Neuronal stem cell (in vitro differentiated cells): ENCODE results near the gene RNF32.

Experiments used
- DNase-seq: peaks from one replicate; pipeline ENCODE4 v3.0.0-alpha.2; 2013; ENCODE audit warnings: low spot score
- H2AFZ ChIP-seq: one replicate; pipeline ENCODE4 v1.6.1; 2013; ENCODE audit warnings: mild to moderate bottlenecking, low read length, inconsistent platforms
- H2AK5ac ChIP-seq: 2 replicates; pipeline ENCODE4 v1.6.1; 2013; ENCODE audit warnings: low read depth, mild to moderate bottlenecking, inconsistent platforms, low read length, moderate library complexity, mixed read lengths
- H2BK120ac ChIP-seq: 2 replicates; pipeline ENCODE4 v1.6.1; 2013; ENCODE audit warnings: low read depth, mild to moderate bottlenecking, inconsistent platforms, low read length, moderate library complexity, mixed read lengths
- H2BK12ac ChIP-seq: one replicate; pipeline ENCODE4 v1.6.1; 2013; ENCODE audit warnings: low read length, inconsistent platforms
- H2BK15ac ChIP-seq: 2 replicates; pipeline ENCODE4 v1.6.1; 2013; ENCODE audit warnings: mild to moderate bottlenecking, low read length, inconsistent platforms, mixed read lengths
- H2BK5ac ChIP-seq: one replicate; pipeline ENCODE4 v1.6.1; 2013; ENCODE audit warnings: inconsistent platforms, mild to moderate bottlenecking, low read length, moderate library complexity
- H3K14ac ChIP-seq: one replicate; pipeline ENCODE4 v1.6.1; 2013; ENCODE audit warnings: low read length, inconsistent platforms
- H3K18ac ChIP-seq: 2 replicates; pipeline ENCODE4 v1.6.1; 2013; ENCODE audit warnings: low read length, inconsistent platforms
- H3K23ac ChIP-seq: 2 replicates; pipeline ENCODE4 v1.6.1; 2013; ENCODE audit warnings: low read depth, mild to moderate bottlenecking, mixed read lengths, low read length, inconsistent platforms; ENCODE audit not compliant: poor library complexity
- H3K27ac ChIP-seq: replicated peaks from 3 replicates; pipeline ENCODE4 v1.5.1; 2013; ENCODE audit warnings: low read length, inconsistent platforms
- H3K27me3 ChIP-seq, 3 experiments: 2 replicates each; pipeline ENCODE4 v1.6.1; 2013; ENCODE audit warnings: low read length in 3 of 3, mild to moderate bottlenecking in 2 of 3, inconsistent platforms in 1 of 3, low read depth in 1 of 3, mixed read lengths in 1 of 3, moderate library complexity in 1 of 3; ENCODE audit not compliant: control insufficient read depth in 3 of 3, insufficient read depth in 3 of 3
- H3K36me3 ChIP-seq, 2 donors: replicated peaks in 1 of 2; 2 replicates each; pipeline ENCODE4 v1.6.1; 2013; ENCODE audit warnings: low read length in 2 of 2; ENCODE audit not compliant: control insufficient read depth in 2 of 2, insufficient read depth in 2 of 2
- H3K4ac ChIP-seq: 2 replicates; pipeline ENCODE4 v1.6.1; 2013; ENCODE audit warnings: inconsistent platforms, mild to moderate bottlenecking, low read length, moderate library complexity
- H3K4me1 ChIP-seq, 2 donors: 1 replicate in 1 of 2; 2 replicates in 1 of 2; pipeline ENCODE4 v1.6.1; 2013; ENCODE audit warnings: low read length in 2 of 2, low read depth in 1 of 2; ENCODE audit not compliant: control insufficient read depth in 2 of 2, insufficient read depth in 1 of 2
- H3K4me2 ChIP-seq: one replicate; pipeline ENCODE4 v1.6.1; 2013; ENCODE audit warnings: mild to moderate bottlenecking, low read length, inconsistent platforms; ENCODE audit not compliant: insufficient read depth, poor library complexity, severe bottlenecking
- H3K4me3 ChIP-seq, 2 donors: 2 replicates each; pipeline ENCODE4 v1.5.1; 2013; ENCODE audit warnings: low read length in 2 of 2, mild to moderate bottlenecking in 2 of 2, inconsistent platforms in 1 of 2, moderate library complexity in 1 of 2
- H3K79me1 ChIP-seq: one replicate; pipeline ENCODE4 v1.6.1; 2013; ENCODE audit warnings: low read depth, mild to moderate bottlenecking, inconsistent platforms, low read length, moderate library complexity
- H3K9ac ChIP-seq: one replicate; pipeline ENCODE4 v1.6.1; 2013; ENCODE audit warnings: mild to moderate bottlenecking, low read depth, low read length, inconsistent platforms; ENCODE audit not compliant: poor library complexity
- H3K9me3 ChIP-seq, 2 donors: replicated peaks in 1 of 2; 2 replicates each; pipeline versions ENCODE3 to v1.6.1; 2013; ENCODE audit warnings: low read length in 2 of 2, mild to moderate bottlenecking in 2 of 2, inconsistent platforms in 1 of 2, low read depth in 1 of 2, mixed read lengths in 1 of 2, moderate library complexity in 1 of 2; ENCODE audit not compliant: control insufficient read depth in 2 of 2, insufficient read depth in 1 of 2
- H4K8ac ChIP-seq: one replicate; pipeline ENCODE4 v1.6.1; 2013; ENCODE audit warnings: low read depth, mild to moderate bottlenecking, inconsistent platforms, low read length, moderate library complexity
- H4K91ac ChIP-seq: one replicate; pipeline ENCODE4 v1.6.1; 2013; ENCODE audit warnings: low read length, low read depth, mild to moderate bottlenecking, inconsistent platforms; ENCODE audit not compliant: poor library complexity
- WGBS, 2 donors: extraction: QIAGEN DNeasy Blood & Tissue Kit; methylation state at CpG; one replicate each; pipeline ENCODE4 v1.1.7; 2013; ENCODE audit warnings: missing lambda C conversion rate in 2 of 2, mixed read lengths in 1 of 2; ENCODE audit not compliant: insufficient read length in 2 of 2, insufficient replicate concordance in 1 of 2; ENCODE audit errors: extremely low coverage in 2 of 2; 5-methylcytosine and 5-hydroxymethylcytosine counted together

Gene RNF32

DNA sequence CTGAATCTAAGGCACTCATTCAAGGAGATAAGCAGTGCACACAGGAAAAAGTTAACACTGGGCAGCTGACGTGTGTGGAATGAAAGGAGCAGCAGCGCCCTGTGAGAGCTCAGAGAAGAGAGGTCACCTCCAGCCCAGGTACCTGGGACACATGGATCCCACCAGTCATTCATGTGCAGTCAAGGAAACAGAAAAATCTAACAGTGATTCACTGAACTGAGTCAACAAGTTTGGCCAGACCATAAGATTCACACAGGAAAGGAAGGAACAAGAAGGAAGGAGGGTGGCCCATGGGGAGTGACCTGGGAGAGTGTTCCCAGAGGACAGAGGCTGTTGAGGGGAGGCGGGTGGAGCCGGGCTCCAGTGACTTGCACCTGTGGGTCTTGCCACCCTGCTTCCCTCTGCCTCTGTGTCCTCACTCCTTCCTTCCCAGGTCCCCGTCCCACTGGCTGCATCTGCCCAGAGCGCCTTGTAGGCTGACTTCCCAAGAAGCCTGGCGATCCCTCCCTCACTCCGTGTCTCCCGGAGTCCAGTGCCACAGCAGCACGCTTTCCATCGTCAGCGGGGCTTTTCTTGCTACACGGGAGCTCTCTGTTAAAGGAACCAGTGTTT, 27.7 kb downstream of the RNF32 start:
- Histone ChIP-seq H2BK12ac (peak overlapping the region; percentile 1), H3K27me3 (no peaks in the 10 kb centered on the region), H3K18ac (peak overlapping the region; percentile 86), H2BK120ac (no peak overlapping the region), H3K79me1 (no peaks in the 10 kb centered on the region), H3K23ac (no peak overlapping the region), H3K9ac (no peak overlapping the region), H3K14ac (no peak overlapping the region), H3K27ac (no peak overlapping the region), H2AFZ (no peak overlapping the region), H3K4ac (no peak overlapping the region), H3K4me2 (no peak overlapping the region), H4K8ac (no peak overlapping the region), H2AK5ac (no peak overlapping the region), H3K36me3 (peaks cover 4 to 23% of the 10 kb centered on the region in 2 donors), H3K9me3 (peaks cover 3 to 5% of the 10 kb centered on the region in 2 donors), H2BK15ac (no peak overlapping the region), H3K4me1 (peaks cover 0 to 12% of the 10 kb centered on the region in 2 donors), H4K91ac (no peak overlapping the region), H3K4me3 (no peak overlapping the region), H2BK5ac (no peak overlapping the region)
- DNase-seq: no peak
- WGBS, 2 donors: no CpG with 5 or more reads among the region's 13 CpGs

DNA sequence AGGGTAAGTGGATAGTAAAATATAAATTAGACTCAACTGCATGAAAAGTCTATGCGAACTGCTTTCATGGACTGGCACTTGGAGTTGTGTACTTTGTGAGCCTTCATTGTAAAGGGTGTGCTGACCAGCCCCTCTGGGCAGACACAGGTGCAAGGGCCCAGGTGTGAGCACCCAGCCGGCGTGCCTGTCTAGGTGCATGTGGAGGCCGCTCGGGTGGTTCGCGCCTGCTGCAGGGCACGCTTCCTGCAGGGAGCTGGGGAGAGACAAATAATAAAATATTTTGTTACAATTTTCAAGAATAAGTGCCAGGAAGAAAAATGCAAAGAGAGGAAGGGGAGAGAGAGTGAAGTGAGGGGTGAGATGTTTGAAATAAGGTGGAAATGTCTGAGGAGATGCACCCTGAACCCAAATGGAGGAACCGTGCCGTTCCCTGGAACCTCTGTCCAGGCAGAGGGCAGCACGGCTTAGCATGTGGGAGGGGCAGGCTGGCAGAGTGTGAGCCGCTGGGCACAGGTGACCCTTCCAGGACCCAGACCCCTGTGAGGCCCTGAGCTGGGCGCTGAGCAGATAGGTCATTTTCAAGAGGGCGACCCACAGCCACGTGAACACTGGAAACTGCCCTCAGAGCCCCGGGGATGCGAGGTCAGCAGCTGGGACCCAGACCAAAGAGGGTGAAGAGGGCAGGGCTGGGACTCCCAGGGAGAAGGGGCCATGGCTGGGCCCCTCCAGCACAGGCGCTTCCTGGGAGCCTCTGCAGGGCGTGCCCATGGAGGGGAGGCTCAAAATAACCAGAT, 28.7 kb downstream of the RNF32 start:
- H4K91ac ChIP-seq: no peak overlapping the region
- peak overlapping the region; percentile 48 for H3K23ac ChIP-seq
- peak overlapping the region; percentile 29 for H2AK5ac ChIP-seq
- WGBS, 2 donors: no CpG with 5 or more reads among the region's 19 CpGs
- peak overlapping the region; percentile 23 for H2BK15ac ChIP-seq
- no peak overlapping the region for H3K4ac ChIP-seq
- H3K79me1 ChIP-seq: no peaks in the 10 kb centered on the region
- no peak overlapping the region for H2BK5ac ChIP-seq
- no peaks in the 10 kb centered on the region for H3K27me3 ChIP-seq
- no peak overlapping the region for H2BK12ac ChIP-seq
- no peak overlapping the region for H3K4me3 ChIP-seq
- H4K8ac ChIP-seq: no peak overlapping the region
- H2BK120ac ChIP-seq: peak overlapping the region; percentile 32
- H3K27ac ChIP-seq: no peak overlapping the region
- peaks cover 0 to 17% of the 10 kb centered on the region in 2 donors for H3K4me1 ChIP-seq
- H3K36me3 ChIP-seq: peaks cover 4 to 27% of the 10 kb centered on the region in 2 donors
- peaks cover 3 to 5% of the 10 kb centered on the region in 2 donors for H3K9me3 ChIP-seq
- H2AFZ ChIP-seq: no peak overlapping the region
- DNase-seq: no peak
- no peak overlapping the region for H3K4me2 ChIP-seq
- peak overlapping the region; percentile 86 for H3K18ac ChIP-seq
- H3K9ac ChIP-seq: no peak overlapping the region
- no peak overlapping the region for H3K14ac ChIP-seq

DNA sequence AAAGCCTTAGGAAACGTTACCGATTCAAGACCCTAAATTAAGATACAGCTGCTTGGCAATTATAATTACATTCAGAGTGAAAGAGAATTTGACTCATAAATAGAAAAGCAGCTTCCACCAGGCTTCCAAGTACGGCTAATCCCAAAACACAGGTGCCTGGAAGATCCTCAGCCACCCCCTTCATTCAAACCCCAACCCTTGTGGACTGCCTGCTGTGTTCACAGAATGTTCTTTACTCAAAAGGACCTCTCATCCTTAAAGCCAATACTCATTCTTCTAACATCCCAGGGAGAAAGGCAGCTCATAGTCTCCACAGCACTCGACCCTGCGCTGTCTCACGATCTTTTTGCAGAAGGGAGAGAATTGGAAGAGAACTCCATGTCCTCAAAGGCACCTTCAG, 32.9 kb downstream of the RNF32 start:
- Histone ChIP-seq H2BK15ac (no peak overlapping the region), H4K91ac (no peak overlapping the region), H3K4ac (no peak overlapping the region), H2BK120ac (no peak overlapping the region), H3K18ac (no peak overlapping the region), H3K4me1 (peaks cover 0 to 12% of the 10 kb centered on the region in 2 donors), H3K9me3 (peaks cover 1 to 2% of the 10 kb centered on the region in 2 donors), H3K14ac (no peak overlapping the region), H3K4me3 (no peak overlapping the region), H2AFZ (no peak overlapping the region), H3K4me2 (no peak overlapping the region), H2AK5ac (no peak overlapping the region), H2BK5ac (no peak overlapping the region), H3K79me1 (no peaks in the 10 kb centered on the region), H4K8ac (no peak overlapping the region), H3K27ac (peak overlapping the region; percentile 77), H3K36me3 (peaks cover 8 to 62% of the 10 kb centered on the region in 2 donors), H3K9ac (no peak overlapping the region), H3K27me3 (no peaks in the 10 kb centered on the region), H2BK12ac (no peak overlapping the region), H3K23ac (no peak overlapping the region)
- WGBS, 2 donors: no CpG with 5 or more reads among the region's 6 CpGs
- DNase-seq: peak; percentile 35

DNA sequence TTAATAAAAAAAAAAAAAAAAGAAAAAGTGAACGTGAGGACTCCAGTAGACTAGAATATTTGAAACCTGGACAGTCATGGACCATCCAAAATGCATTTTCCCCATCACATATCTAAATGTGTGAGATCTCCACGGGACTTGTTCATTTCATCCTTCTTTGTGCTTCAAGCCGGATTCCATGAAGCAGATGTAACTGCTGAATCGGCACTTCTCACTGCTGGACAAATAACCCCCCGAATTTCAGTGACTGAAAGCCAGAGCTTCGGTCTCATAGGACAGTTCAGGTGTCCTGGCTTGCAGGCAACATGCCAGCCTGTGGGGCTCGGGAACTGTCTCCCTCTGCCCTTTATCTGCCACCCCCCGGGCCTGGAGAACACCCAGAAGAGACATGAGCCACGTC, 33.3 kb downstream of the RNF32 start:
- H3K27me3 ChIP-seq: no peaks in the 10 kb centered on the region
- peak overlapping the region; percentile 8 for H2BK5ac ChIP-seq
- H2BK12ac ChIP-seq: peak overlapping the region; percentile 3
- H2BK15ac ChIP-seq: peak overlapping the region; percentile 3
- H3K36me3 ChIP-seq: peaks cover 6 to 62% of the 10 kb centered on the region in 2 donors
- H3K27ac ChIP-seq: peak overlapping the region; percentile 77
- no peaks in the 10 kb centered on the region for H3K9me3 ChIP-seq
- no peaks in the 10 kb centered on the region for H3K79me1 ChIP-seq
- peak overlapping the region; percentile 9 for H2AK5ac ChIP-seq
- no peak overlapping the region for H4K8ac ChIP-seq
- H3K4me3 ChIP-seq: no peak overlapping the region
- no peak overlapping the region for H3K4ac ChIP-seq
- H2AFZ ChIP-seq: no peak overlapping the region
- no peak overlapping the region for H4K91ac ChIP-seq
- no peak for DNase-seq
- peaks cover 0 to 12% of the 10 kb centered on the region in 2 donors for H3K4me1 ChIP-seq
- WGBS, 2 donors: no CpG with 5 or more reads among the region's 9 CpGs
- H3K9ac ChIP-seq: no peak overlapping the region
- no peak overlapping the region for H3K14ac ChIP-seq
- peak overlapping the region; percentile 31 for H3K18ac ChIP-seq
- no peak overlapping the region for H3K4me2 ChIP-seq
- H3K23ac ChIP-seq: no peak overlapping the region
- peak overlapping the region; percentile 49 for H2BK120ac ChIP-seq
